GM19043 (cell line): Measurements from ENCODE around the gene MAL.
"Not testable (repeated sequence)": the region's sequence is repeated elsewhere in the genome, so short reads cannot be mapped to it uniquely, and the experiment has no call there.

Source experiments
- ATAC-seq: cut with Tn5 transposase; IDR thresholded peaks from one replicate; pipeline ENCODE4 v1.9.1; 2021; ENCODE audit warnings: low read depth; ENCODE audit not compliant: unreplicated experiment

The MAL gene

DNA sequence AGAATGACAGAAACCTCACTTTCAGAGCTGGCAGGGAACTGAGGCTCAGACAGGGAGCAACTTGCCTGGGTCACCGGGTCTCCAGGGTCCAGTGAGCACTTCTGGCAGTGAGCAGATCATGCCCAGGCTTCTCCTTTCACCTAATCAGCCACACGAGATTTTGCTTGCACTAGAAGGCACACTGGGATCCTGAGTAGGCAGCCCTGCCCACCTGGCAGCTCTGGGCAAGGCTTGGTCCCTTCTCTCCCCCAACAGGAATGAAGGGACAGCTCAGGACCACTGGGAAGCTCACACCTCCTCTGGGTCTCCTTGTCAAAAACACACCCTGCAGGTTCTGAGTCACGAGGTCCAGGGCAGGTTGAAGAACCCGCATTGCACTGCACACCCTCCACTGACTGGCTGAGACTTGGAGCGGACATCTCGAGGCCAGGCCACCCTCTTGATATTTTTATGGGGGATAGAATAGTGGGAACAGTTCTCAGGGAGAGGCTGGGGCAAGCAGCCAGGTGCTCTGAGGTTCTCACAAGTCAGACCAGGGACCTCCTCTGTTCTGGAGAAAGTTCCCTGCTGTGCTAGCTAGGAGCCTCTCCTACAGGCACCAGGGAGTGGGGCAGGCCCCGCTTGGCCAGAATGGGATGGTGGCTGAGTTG is 5.7 kb downstream of the MAL start:
- ATAC-seq, result no peak

DNA sequence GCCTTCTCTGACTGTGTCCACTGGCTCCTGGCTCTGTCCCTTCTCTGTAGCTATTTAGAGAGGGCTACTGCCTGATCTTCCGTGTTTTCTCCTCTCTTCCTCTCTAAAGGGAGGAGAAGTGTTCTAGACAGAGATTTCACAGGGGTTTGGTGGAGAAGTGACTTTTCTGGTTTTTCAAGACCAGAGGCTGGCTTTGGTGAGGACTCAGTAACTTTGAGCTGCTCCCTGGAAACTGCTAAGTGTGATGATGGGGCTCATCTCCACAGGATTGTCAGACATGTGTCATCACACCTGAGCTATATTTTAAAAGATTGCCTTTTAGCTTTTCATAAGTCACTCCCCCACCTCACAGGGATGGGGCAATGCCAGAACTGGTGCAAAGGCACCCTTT is 6.2 kb downstream of the MAL start:
- no peak for ATAC-seq

- no peak for ATAC-seq
These were observed 6.8 kb downstream of the MAL start for GRCh38 chr2:95032341-95032740.

DNA sequence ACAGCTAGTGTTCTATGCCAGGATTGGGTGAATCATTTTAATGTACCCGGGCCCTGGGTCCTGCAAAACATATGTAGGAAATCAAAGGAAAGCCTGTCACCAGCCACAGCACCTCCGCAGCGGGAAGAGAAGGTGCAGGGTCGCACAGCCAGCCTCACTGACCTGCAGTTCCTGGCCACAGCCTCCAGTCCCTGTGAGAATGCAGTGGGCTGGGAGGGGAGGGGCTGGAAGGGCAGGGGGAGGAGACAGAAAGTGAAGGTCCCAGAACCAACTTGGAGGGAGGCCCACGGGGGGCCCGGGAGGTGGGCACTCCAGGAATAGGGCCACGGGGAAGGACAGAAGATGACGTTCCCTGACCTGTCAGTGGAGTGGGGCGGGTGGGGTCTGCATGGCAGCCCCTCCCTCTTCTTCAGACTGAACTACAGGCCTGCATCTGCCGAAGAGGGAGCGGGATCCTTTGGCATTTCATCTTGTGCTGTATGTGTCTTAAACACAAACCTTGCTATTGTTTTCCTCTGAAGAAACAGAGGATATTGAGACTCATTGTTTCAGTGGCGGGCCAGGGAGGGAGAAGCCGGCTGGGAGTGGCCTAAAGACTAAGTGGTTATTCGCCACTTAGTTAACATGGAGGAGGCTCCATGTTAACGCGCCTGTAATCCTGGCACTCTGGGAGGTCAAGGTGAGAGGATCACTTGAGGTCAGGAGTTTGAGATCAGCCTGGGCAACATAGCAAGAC is 7.5 kb downstream of the MAL start:
- ATAC-seq, result no peak

DNA sequence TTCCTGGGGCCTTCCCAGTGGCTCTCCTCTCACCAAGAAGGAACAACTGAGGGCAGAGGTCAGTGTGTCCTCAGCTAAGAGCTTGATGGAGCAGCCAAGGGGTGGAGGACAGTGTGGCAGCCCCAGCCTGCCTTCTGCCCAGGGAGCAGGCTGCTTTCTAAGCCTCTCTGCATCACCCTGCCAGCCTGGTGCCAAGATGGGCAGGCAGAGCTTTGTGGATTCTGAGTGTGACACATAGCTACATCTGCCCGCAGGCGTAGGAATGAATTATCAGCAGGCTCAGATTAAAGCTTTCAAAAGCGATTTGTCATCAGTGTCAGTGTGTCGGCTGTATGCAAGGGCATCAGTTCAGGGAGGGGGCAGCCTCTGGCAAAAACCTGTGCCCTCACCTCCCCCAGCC is 8.7 kb downstream of the MAL start:
- ATAC-seq, result no peak

GRCh38 chr2:95034818-95035217 is 9.3 kb downstream of the MAL start:
- no peak for ATAC-seq

GRCh38 chr2:95036596-95037383 is 11.3 kb downstream of the MAL start:
- no peak for ATAC-seq

DNA sequence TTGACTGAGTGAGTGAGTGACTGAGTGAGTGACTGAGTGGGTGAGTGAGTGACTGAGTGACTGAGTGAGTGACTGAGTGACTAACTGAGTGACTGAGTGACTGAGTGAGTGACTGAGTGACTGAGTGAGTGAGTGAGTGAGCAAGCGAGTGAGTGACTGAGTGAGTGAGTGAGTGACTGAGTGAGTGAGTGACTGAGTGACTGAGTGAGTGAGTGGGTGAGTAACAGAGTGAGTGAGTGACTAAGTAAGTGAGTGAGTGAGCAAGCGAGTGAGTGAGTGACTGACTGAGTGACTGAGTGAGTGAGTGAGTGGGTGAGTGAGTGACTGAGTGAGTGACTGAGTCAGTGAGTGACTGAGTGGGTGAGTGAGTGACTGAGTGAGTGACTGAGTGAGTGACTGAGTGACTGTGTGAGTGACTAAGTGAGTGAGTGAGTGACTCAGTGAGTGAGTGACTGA is 11.9 kb downstream of the MAL start:
- ATAC-seq, result no peak

GRCh38 chr2:95037841-95038585 is 12.5 kb downstream of the MAL start:
- ATAC-seq, result not testable (repeated sequence)

- no peak for ATAC-seq
These were observed 13.3 kb downstream of the MAL start for GRCh38 chr2:95038635-95039298.

DNA sequence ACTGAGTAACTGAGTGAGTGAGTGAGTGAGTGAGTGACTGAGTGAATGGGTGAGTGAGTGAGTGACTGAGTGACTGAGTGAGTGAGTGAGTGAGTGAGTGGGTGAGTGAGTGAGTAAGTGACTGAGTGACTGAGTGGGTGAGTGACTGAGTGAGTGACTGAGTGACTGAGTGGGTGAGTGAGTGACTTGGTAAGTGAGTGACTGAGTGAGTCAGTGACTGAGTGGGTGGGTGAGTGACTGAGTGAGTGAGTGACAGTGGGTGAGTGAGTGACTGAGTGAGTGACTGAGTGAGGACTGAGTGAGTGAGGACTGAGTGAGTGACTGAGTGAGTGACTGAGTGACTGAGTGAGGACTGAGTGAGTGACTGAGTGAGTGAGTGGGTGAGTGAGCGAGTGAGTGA is 13.9 kb downstream of the MAL start:
- ATAC-seq, result no peak

DNA sequence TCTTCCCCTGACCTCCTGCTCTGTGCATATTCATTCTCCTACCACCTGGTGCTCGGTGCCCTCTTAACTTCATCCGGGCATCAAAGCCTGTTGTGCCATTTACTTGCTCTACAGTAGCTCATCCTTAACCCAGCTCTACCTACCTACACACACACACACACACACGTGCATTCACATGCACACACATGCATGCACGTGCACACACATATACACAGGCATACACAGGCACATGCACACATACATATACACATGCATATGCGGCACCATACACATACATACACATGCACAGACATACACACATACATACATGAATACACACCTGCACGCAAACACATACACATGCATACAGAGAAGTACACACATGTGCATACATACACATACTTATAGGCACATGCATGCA is 14.5 kb downstream of the MAL start:
- ATAC-seq, result no peak

- no peak for ATAC-seq
These were observed 14.9 kb downstream of the MAL start for GRCh38 chr2:95040426-95040825.

- no peak for ATAC-seq
These were observed 15.7 kb downstream of the MAL start for GRCh38 chr2:95041060-95041823.

DNA sequence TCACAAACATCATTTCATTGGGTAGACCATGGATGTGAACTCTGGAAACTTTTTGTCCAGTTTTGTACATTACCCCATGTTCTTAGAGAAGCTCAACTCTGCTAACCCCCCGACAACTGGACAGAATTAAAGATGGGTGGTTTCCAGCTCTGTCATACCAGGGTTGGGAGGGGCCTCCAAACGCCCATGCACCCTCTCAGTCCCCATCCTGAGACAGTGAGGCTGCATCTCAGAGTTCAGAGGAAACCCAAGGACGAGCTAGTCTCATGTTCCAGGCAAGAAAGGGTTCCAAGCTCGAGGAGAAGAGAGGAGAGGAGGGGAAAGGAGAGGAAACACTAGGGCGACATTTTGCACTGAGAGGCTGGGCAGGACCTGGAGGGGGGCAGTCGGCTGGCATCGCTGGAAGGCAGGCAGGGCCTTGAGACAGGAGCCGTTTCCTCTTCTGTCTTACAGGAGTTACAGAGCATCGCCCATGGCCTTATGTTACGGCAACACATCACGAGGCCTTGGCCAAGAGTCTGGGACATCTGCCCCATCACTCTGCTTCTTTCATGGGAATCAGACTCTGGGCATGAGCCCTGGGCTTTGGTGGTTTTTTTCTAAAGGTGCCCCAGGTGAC is 16.4 kb downstream of the MAL start:
- no peak for ATAC-seq

DNA sequence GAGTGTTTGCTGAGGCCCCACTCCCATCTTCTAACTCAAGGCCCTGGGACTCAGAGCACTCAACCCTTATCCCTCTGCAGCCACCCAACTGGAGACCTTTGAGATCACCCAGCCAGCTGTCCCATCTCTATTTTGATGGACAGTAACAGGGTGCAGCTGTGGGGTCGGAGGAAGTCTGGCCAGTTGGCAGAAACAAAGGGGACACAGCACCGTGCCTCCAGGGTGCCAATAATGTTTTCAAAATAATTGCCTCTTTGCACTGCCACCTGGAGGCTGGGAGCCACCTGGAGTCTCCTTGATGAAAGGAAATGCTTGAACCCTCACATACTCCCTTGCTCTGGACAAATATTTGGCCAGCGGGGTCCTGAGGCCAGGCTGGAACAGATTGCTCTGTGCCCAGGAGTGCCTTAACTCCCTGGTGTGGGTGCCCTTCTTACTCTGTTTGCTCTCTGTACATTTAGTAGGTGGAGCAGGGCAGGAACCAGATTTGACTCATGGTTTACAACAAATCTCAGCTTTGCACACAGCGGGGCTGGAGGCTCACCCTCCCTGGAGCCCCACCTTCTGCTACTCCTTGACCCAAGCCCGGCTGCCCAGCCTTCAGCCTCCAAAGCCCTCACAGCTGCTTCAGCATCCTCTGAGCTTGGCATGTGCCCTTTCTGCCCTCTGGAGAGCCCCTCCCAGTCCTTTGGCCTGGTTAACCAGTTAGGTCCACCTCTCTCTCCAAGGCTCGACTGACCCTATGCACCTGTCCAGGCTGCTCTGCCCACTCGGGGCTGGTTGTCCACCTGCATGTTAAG is 17.2 kb downstream of the MAL start:
- no peak for ATAC-seq

DNA sequence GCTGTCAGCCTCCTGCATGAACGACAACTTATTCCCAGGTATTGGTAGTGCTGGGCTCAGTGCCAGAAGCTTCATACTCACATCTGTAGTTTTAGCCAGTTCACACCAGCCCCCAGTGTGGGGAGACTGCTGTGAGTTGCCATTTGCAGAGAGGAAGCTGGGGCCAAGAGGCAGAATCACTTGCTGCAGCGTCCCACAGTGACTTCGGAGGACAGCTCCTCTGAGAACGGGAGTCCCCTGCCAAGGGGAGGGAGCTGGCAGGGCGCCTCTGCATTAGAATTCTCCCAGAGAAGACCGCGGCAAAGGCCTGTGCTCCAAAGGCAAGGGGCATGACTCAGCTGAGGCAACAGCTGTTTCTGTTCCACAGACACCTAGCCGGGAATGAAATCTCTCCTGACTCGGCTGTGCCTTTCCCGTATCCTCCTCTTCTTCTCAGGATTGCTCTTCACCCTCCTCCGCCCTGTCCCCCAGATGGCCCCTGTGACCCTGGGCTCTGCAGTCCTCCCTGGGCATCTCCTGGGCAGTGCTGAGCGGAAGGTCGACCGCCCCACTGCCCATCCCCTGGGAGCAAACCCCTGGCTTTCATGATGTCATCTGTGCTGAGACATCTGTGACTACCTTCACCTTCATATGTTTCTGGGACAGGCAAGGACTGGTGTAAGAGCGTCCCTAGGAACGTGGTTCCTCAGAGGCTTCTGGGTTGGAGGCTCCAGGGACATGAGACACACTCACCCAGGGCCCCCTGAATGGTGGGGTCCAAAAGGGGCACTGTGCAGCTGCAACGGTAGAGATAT is 18.0 kb downstream of the MAL start:
- no peak for ATAC-seq

DNA sequence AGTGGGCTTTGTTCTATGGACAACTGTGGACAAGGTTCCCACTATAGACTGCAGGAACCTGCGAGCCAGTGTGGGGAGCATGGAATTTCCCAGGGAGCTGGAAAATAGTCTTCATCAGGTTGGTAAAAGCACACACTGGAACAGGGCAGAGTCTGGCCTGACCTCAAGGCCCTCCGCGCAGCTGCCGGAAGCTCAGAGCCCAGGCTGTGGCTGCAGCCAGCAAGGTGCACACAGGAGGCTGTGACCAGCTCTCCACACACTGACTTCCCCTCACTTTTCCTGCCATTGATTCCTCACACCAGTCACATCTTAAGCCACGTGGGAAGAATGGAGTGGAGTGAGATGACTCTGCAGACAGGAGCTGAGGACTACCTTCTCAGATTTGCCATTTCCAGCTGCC is 19.1 kb downstream of the MAL start:
- ATAC-seq, result no peak
